Central memory CD8-positive, alpha-beta T cell (primary cell): ENCODE results near the gene ANKRD13C.

Source experiments
- ATAC-seq: fragments of 150-1000 bp; cut with Tn5 transposase; replicated peaks from 2 replicates; pipeline ENCODE4 v1.10.0; 2022; ENCODE audit warnings: mild to moderate bottlenecking, moderate FRiP score, moderate number of reproducible peaks; ENCODE audit not compliant: poor library complexity, severe bottlenecking; ENCODE audit errors: extremely low read depth
- DNase-seq, 2 donors: peaks; one replicate each; pipeline ENCODE4 v3.0.0; 2021; ENCODE audit warnings: low spot score in 2 of 2
- H3K27ac Mint-ChIP-seq: one replicate; pipeline ENCODE4 v1.8.0; 2022; ENCODE audit warnings: low read depth, mild to moderate bottlenecking, moderate library complexity, mixed read lengths
- H3K27me3 Mint-ChIP-seq: one replicate; pipeline ENCODE4 v1.8.0; 2022; ENCODE audit warnings: mixed read lengths
- H3K36me3 Mint-ChIP-seq: one replicate; pipeline ENCODE4 v1.8.0; 2022; ENCODE audit warnings: mild to moderate bottlenecking, moderate library complexity, mixed read lengths; ENCODE audit not compliant: insufficient read depth
- H3K4me1 Mint-ChIP-seq: one replicate; pipeline ENCODE4 v1.8.0; 2022; ENCODE audit warnings: mixed read lengths
- H3K4me3 Mint-ChIP-seq: one replicate; pipeline ENCODE4 v1.8.0; 2022; ENCODE audit warnings: mild to moderate bottlenecking, moderate library complexity, mixed read lengths
- H3K9me3 Mint-ChIP-seq: one replicate; pipeline ENCODE4 v1.8.0; 2022; ENCODE audit warnings: mixed read lengths

Gene ANKRD13C

DNA sequence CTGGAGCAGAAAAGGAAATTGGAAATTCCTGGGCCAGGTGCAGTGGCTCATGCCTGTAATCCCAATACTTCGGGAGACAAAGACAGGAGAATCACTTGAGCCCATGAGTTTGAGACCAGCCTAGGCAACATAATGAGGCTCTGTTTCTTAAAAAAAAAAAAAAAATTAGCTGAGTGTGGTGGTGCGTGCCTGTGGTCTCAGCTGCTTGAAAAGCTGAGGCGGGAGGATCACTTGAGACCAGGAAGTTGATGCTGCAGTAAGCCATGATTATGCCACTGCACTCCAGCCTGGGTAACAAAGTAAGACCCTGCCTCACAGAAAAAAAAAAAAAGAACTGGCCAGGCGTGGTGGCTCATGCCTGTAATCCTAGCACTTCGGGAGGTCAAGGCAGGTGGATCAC lies 76.6 kb downstream of the ANKRD13C start:
- H3K27me3 Mint-ChIP-seq: no peaks in the 10 kb centered on the region
- no peaks in the 10 kb centered on the region for H3K4me1 Mint-ChIP-seq
- ATAC-seq (no peak), DNase-seq (no peak)
- no peak overlapping the region for H3K27ac Mint-ChIP-seq
- H3K4me3 Mint-ChIP-seq: no peak overlapping the region
- H3K9me3 Mint-ChIP-seq: no peaks in the 10 kb centered on the region
- peaks cover 33% of the 10 kb centered on the region for H3K36me3 Mint-ChIP-seq

DNA sequence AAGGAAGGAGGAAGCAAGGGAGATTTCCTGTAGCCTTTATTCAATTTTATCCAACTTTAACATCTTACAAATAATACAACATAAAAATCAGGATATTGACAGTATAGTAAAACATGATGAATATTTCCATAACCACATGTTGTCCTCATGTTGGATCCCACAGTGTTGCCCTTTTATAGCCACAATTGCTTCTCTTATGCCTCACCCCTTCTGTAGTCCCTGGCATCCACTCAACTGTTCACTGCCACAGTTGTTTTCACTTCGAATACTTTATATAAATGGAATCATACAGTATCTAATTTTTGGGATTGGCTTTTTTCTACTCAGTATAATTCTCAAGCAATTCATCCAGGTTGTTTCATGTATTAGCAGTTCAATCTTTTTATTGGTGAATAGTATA lies 88.6 kb downstream of the ANKRD13C start:
- Mint-ChIP-seq H3K4me3 (no peak overlapping the region), H3K27ac (peak overlapping the region; percentile 54), H3K9me3 (no peaks in the 10 kb centered on the region), H3K4me1 (no peaks in the 10 kb centered on the region), H3K27me3 (no peaks in the 10 kb centered on the region), H3K36me3 (peaks cover 21% of the 10 kb centered on the region)
- DNase-seq (no peak), ATAC-seq (no peak)

DNA sequence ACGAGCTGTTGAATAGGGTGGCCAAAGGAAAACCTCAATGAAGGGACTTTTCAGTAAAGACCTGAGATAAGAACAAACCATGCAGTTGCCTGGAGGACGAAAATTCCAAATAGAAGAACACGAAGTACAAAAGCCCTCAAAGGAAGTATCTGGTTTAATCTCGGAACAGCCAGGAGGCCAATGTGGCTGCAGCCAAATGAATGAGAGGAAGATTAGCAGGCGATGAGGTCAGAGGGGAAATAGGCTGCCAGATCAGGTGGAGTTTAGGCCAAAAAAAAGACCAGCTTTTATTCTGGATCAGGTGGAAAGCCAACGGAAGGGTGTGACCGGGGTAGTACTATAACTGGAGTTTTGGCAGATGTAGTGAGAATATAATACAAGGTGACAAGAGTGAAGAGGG lies 89.7 kb downstream of the ANKRD13C start:
- DNase-seq (no peak), ATAC-seq (no peak)
- no peak overlapping the region for H3K4me3 Mint-ChIP-seq
- no peaks in the 10 kb centered on the region for H3K27me3 Mint-ChIP-seq
- H3K9me3 Mint-ChIP-seq: no peaks in the 10 kb centered on the region
- H3K4me1 Mint-ChIP-seq: no peaks in the 10 kb centered on the region
- peaks cover 20% of the 10 kb centered on the region for H3K36me3 Mint-ChIP-seq
- H3K27ac Mint-ChIP-seq: peak overlapping the region; percentile 54

DNA sequence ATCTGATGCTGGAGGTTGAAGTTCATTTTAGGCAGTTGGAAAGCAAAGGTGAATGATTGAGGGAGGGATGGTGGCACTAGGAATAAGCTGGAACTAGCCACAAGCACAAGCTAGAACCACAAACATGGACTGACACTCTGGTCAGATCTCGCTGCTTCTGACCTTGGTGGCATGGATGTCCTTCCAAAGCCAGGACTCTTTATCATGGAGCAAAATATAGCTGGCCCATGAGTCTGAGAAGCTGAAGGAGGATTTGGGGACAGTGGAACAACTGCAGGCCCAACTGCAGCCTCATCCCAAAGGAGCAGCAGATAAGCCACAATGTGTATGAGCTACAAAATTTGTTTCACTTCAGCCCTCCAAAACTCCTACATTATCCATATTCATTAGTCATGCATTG lies 97.9 kb downstream of the ANKRD13C start:
- DNase-seq (no peak), ATAC-seq (no peak)
- H3K4me3 Mint-ChIP-seq: no peak overlapping the region
- peaks cover 12% of the 10 kb centered on the region for H3K36me3 Mint-ChIP-seq
- no peaks in the 10 kb centered on the region for H3K9me3 Mint-ChIP-seq
- H3K4me1 Mint-ChIP-seq: no peaks in the 10 kb centered on the region
- H3K27ac Mint-ChIP-seq: no peak overlapping the region
- H3K27me3 Mint-ChIP-seq: no peaks in the 10 kb centered on the region

DNA sequence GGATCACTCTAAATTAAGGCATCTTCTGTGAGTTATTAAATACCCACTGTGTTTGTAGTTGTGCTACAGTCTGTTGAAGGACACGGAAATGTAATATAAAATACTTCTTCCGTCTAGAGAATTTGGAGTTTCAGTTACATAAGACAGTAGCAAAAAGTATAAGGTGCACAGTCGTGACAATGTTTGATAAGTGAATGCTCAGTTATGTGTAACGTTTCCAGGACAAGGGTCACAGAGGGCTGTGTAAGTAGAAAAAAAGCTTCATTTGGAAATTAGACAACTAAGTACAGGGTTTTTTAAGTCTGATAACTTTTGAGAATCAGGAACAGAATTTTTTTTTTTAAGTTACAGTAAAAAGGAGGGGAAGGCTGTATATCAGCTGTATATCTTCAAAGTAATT lies 105.8 kb downstream of the ANKRD13C start:
- Mint-ChIP-seq H3K36me3 (peaks cover 78% of the 10 kb centered on the region), H3K4me1 (peaks cover 19% of the 10 kb centered on the region), H3K9me3 (no peaks in the 10 kb centered on the region), H3K27ac (peak overlapping the region; percentile 44), H3K4me3 (no peak overlapping the region), H3K27me3 (no peaks in the 10 kb centered on the region)
- DNase-seq: no peak
- no peak for ATAC-seq

DNA sequence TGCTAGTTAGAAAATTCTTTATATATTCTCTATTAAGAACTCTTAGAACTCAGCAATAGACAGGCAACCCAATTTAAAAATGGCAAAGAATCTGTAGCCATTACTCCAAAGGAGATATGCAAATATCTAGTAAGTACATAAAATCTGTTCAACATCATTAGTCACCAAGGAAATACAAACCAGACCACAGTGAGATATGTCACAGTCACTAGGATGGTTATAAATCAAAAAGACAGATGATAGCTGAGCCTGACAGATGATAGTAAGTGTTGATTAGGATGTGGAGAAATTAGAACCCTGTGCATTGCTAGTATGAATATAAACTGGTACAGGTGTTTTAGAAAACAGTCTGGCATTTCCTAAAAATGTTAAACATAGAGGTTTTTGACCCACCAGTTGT lies 106.8 kb downstream of the ANKRD13C start:
- Mint-ChIP-seq H3K4me1 (peaks cover 19% of the 10 kb centered on the region), H3K27ac (no peak overlapping the region), H3K4me3 (no peak overlapping the region), H3K27me3 (no peaks in the 10 kb centered on the region), H3K36me3 (peaks cover 85% of the 10 kb centered on the region), H3K9me3 (no peaks in the 10 kb centered on the region)
- ATAC-seq (no peak), DNase-seq (no peak)

DNA sequence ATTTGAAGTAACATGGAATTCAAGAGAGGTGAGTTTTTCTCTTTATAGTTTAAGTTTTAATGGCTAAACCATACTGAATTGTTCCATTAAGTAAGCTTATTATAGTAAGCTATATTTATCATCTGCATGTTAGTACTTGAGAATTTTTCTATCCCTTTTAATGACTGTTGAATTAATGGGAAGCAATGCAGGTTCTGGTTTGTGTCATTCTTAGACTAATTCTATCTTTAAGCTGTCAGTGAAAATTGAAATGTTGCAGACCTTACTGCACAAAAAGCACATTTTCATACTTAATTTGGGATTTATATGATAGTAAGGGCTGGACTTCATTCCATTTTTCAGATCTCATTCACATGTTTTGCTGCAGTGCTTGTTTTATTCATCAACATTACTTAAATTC lies 107.4 kb downstream of the ANKRD13C start:
- no peak overlapping the region for H3K27ac Mint-ChIP-seq
- peaks cover 89% of the 10 kb centered on the region for H3K36me3 Mint-ChIP-seq
- no peaks in the 10 kb centered on the region for H3K27me3 Mint-ChIP-seq
- DNase-seq: no peak
- H3K4me3 Mint-ChIP-seq: no peak overlapping the region
- no peaks in the 10 kb centered on the region for H3K9me3 Mint-ChIP-seq
- ATAC-seq: no peak
- H3K4me1 Mint-ChIP-seq: peaks cover 19% of the 10 kb centered on the region

DNA sequence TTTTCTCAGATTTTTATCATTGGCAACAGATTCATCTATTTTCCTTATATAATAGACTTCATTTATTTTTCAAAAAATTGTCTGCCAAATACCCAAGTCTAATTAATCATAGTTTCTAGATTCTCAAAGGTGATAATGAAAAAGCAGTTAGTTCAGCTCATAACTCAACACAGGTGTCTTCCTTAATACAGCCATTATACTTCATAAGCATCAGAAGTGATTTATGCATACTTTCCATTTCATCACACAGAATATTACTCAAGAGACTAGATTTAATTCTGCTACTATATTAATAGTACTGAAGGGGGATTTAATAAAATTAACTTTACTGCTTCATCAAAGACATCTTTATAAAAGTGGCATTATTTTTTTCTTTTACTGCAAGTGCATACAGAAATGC lies 114.6 kb downstream of the ANKRD13C start:
- Mint-ChIP-seq H3K27ac (no peak overlapping the region), H3K4me1 (peaks cover 6% of the 10 kb centered on the region), H3K36me3 (peaks cover 89% of the 10 kb centered on the region), H3K9me3 (no peaks in the 10 kb centered on the region), H3K27me3 (no peaks in the 10 kb centered on the region), H3K4me3 (no peak overlapping the region)
- DNase-seq: no peak
- no peak for ATAC-seq

DNA sequence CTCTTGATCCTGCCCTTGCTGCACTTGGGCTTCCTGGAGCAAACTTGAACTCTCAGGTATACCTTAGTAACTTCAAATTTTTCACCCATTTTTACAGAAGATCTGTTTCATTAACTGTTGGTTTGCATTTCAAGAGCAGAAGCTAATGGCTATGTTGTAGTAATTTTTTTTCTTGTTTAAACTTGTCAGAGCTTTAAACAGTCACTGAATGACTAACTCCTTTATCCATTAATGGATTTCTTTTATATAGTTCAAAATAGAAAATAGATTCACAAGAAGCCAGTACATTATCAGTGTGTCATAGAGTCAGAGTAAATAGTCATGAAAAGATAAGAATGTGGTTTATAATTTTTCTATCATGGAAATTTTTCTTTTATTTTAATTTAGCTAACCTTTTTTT lies 119.8 kb downstream of the ANKRD13C start:
- no peaks in the 10 kb centered on the region for H3K9me3 Mint-ChIP-seq
- no peak overlapping the region for H3K4me3 Mint-ChIP-seq
- H3K4me1 Mint-ChIP-seq: peaks cover 12% of the 10 kb centered on the region
- H3K27me3 Mint-ChIP-seq: no peaks in the 10 kb centered on the region
- peaks cover 85% of the 10 kb centered on the region for H3K36me3 Mint-ChIP-seq
- ATAC-seq (no peak), DNase-seq (no peak)
- peak overlapping the region; percentile 44 for H3K27ac Mint-ChIP-seq

DNA sequence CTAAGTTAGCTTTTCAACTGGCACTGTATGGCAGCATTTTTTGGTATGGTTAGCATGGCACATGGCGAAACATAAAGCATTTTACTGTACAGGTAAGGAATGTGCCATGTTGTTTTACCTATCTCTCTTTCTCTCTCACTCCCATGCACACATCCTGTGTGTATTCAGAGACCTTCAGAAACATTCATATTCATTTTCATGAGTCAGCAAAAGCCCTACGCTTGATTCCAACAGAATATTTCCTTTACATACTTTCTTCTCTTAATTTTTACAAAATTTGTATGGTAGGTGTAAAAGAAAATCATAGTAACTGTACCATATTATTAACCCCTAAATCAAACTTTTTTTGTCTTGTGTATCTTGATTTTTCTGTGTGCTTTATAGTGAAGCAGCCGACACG lies 123.0 kb downstream of the ANKRD13C start:
- H3K9me3 Mint-ChIP-seq: no peaks in the 10 kb centered on the region
- no peak overlapping the region for H3K27ac Mint-ChIP-seq
- DNase-seq: no peak
- H3K36me3 Mint-ChIP-seq: peaks cover 67% of the 10 kb centered on the region
- ATAC-seq: no peak
- no peak overlapping the region for H3K4me3 Mint-ChIP-seq
- H3K4me1 Mint-ChIP-seq: peaks cover 31% of the 10 kb centered on the region
- no peaks in the 10 kb centered on the region for H3K27me3 Mint-ChIP-seq

DNA sequence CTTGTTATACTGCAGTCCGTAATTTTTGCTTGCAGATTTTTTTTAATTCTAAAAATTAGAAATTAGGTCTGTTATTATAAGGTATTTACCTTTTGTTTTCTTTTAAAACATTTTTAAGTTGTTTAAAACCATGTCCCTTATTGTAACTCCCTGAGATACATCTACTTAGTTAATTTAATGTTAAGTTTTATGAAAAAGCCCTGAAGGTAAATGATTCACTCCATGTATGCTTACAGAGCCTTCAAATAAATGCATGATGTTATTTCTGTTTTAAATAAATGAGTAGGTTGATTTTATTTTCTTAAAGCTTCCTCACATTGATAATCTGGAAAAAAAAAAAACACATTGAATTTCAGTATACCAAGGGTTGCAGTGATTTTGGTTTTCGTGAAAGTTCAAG lies 125.9 kb downstream of the ANKRD13C start:
- H3K27ac Mint-ChIP-seq: no peak overlapping the region
- H3K4me3 Mint-ChIP-seq: no peak overlapping the region
- no peaks in the 10 kb centered on the region for H3K9me3 Mint-ChIP-seq
- no peaks in the 10 kb centered on the region for H3K27me3 Mint-ChIP-seq
- H3K36me3 Mint-ChIP-seq: peaks cover 52% of the 10 kb centered on the region
- H3K4me1 Mint-ChIP-seq: peaks cover 41% of the 10 kb centered on the region
- DNase-seq (no peak), ATAC-seq (no peak)

DNA sequence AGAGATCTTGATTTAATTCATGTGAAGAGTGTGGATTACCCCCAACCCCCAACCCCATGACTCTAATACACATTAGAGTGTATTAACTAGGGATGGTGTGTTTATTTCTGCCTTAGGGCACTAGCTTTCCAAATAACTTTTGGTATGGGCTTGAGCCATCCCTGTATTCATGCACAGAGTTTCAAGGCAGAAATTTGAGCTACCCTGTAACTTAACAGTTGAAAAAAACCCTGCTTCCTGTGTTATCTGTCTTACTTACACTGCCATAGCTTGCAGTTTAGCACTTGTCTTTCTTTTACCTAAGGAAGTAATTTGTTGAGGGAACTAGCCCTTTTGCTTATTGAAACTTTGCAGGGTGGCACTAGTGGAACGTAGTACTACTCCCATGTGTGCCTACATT lies 127.1 kb downstream of the ANKRD13C start:
- ATAC-seq (peak; percentile 79), DNase-seq (no peak)
- Mint-ChIP-seq H3K27ac (no peak overlapping the region), H3K9me3 (no peaks in the 10 kb centered on the region), H3K36me3 (peaks cover 46% of the 10 kb centered on the region), H3K4me3 (no peak overlapping the region), H3K27me3 (no peaks in the 10 kb centered on the region), H3K4me1 (peaks cover 48% of the 10 kb centered on the region)

DNA sequence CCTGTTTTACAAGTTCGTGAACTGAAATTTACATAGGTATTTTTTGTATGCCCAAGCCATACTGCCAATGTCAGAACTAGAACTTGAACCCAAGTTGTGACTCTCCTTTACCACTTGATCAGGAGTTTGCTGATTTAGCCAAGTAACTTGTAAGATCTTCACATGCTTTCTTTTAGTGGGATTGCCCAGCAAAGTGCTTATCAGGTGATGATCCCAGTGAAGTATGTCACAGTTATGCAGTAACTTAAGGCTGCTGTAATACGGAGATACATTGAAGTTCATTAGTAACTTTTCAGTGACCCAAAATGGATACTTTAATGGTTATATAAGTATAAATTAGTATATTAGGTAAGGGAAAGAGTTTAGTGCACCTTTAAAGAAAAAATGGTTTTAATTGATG lies 129.6 kb downstream of the ANKRD13C start:
- H3K36me3 Mint-ChIP-seq: peaks cover 37% of the 10 kb centered on the region

DNA sequence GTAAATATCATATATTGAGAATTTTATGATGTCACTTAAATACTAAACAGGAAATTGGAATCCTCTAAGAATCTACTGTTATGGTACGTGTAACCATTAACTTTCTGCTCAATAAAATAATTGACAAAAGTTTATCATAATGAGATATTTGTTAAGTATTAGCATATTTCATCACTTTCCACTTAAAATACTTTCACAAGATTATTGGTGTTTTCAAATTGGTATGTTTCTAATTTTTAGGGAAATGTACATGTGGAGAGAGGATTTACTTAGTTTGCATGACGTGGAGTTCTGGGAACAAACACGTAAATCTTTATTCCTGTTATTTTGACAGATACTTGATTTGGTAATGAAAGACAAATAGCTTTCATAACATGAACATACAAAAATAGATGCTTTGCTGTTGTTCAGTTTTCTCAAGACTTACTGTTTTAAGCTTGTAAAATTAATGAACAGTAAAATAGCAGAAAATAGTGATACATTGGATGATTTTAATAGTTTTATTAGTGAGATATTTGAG lies 131.7 kb downstream of the ANKRD13C start:
- Mint-ChIP-seq H3K4me1 (peaks cover 43% of the 10 kb centered on the region), H3K27ac (peak overlapping the region; percentile 98), H3K9me3 (no peaks in the 10 kb centered on the region), H3K4me3 (peak overlapping the region; percentile 87), H3K27me3 (no peaks in the 10 kb centered on the region), H3K36me3 (peaks cover 31% of the 10 kb centered on the region)
- DNase-seq (no peak), ATAC-seq (no peak)

More for the DNA sequence above, 129.6 kb downstream of the ANKRD13C start:
- Mint-ChIP-seq H3K4me1 (peaks cover 50% of the 10 kb centered on the region), H3K9me3 (no peaks in the 10 kb centered on the region), H3K27me3 (no peaks in the 10 kb centered on the region), H3K27ac (no peak overlapping the region), H3K4me3 (no peak overlapping the region)
- DNase-seq (no peak), ATAC-seq (no peak)
